ENCODE data around the gene HDAC8. TPM values are rescaled to one million over a fixed set of nuclear protein-coding genes. Genes with fewer than 3 reads are reported as not detected.
"Not testable (repeated sequence)": the region's sequence is repeated elsewhere in the genome, so short reads cannot be mapped to it uniquely, and the experiment has no call there.

HDAC8 gene
- total RNA-seq, 1 experiment from 2014 or later: 25.6 TPM

DNA sequence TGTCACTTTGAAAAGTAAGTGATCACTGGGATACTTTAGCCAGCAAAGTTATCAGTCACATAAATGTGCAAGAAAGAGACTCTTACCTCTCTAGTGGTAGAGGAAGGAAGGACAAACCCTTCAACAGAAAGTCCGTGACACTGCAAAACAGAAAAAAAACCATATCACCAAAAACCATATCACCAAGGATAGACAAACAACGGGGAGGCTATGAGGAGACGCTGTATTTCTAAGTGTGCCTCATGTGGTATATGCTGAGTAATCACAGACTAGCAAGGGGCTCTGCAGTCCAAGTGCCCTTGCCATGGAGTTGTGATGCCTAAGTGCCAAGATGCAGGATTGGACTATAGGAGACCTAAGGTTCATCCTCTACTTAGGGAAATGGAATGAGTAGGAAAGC lies 11.5 kb upstream of the HDAC8 start:
- Histone ChIP-seq H3K79me2 (ENCODE audit: low read length) (no peaks in the 10 kb centered on the region), H2AFZ (ENCODE audit: low read length) (no peak overlapping the region), H3K27me3 (ENCODE audit: low read length) (no peaks in the 10 kb centered on the region), H3K27ac (ENCODE audit: low read length) (no peak overlapping the region), H3K4me1 (ENCODE audit: low read length) (no peaks in the 10 kb centered on the region), H3K9me2 (replicated peaks; ENCODE audit: insufficient read depth, low read length) (no peaks in the 10 kb centered on the region), H4K20me1 (ENCODE audit: insufficient read depth, low read depth, low read length) (no peaks in the 10 kb centered on the region), H3K9me3 (ENCODE audit: low read length) (no peaks in the 10 kb centered on the region), H3K4me2 (ENCODE audit: low read depth, low read length, poor library complexity, severe bottlenecking) (no peak overlapping the region), H3K36me3 (ENCODE audit: insufficient read depth, low read length) (no peaks in the 10 kb centered on the region), H3K9ac (ENCODE audit: low read length) (no peak overlapping the region), H3K4me3 (ENCODE audit: low read length) (no peak overlapping the region)
- no peak for DNase-seq

DNA sequence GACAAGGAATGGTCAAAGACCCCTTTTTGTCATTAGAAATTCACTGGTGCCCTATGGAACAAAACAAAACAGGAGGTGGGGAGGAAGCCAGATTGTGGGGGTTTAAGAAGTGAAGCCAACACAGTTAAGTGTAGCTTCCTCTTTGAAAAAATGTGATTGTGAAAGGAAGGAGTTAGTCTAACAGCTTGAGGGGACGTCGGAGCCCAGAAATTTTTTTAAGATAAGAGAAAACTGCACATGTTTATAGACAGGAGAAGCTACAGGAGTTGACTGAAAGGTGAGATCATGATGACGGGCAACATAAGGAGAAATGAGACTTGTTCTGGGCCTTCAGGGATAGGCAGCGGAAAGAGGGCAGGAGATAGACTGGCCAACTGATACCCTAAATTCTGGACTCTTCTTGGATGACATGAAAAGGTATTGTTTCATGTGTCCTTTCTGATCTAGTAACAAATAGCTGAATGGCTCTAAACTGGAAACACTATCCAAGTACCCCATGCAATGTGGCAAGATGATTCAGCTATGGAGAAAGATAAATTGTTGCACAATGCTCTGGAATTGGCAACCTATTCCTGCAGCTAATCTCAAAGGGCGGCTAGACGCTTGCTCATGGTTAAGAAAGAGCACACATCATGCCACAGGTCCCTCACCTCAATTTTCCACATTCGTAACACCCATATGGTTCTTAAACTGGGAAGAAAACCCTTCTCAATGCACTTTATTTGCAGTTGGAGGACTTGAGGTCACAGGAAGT lies 3.7 kb upstream of the HDAC8 start:
- H3K4me1 ChIP-seq (ENCODE audit: low read length): peaks cover 8% of the 10 kb centered on the region
- H3K9me2 ChIP-seq (replicated peaks; ENCODE audit: insufficient read depth, low read length): no peaks in the 10 kb centered on the region
- no peaks in the 10 kb centered on the region for H3K27me3 ChIP-seq (ENCODE audit: low read length)
- no peak overlapping the region for H3K4me3 ChIP-seq (ENCODE audit: low read length)
- no peaks in the 10 kb centered on the region for H3K36me3 ChIP-seq (ENCODE audit: insufficient read depth, low read length)
- H2AFZ ChIP-seq (ENCODE audit: low read length): no peak overlapping the region
- no peaks in the 10 kb centered on the region for H3K9me3 ChIP-seq (ENCODE audit: low read length)
- no peak for DNase-seq
- H3K27ac ChIP-seq (ENCODE audit: low read length): no peak overlapping the region
- no peaks in the 10 kb centered on the region for H4K20me1 ChIP-seq (ENCODE audit: insufficient read depth, low read depth, low read length)
- no peak overlapping the region for H3K9ac ChIP-seq (ENCODE audit: low read length)
- no peak overlapping the region for H3K4me2 ChIP-seq (ENCODE audit: low read depth, low read length, poor library complexity, severe bottlenecking)
- peaks cover 8% of the 10 kb centered on the region for H3K79me2 ChIP-seq (ENCODE audit: low read length)

DNA sequence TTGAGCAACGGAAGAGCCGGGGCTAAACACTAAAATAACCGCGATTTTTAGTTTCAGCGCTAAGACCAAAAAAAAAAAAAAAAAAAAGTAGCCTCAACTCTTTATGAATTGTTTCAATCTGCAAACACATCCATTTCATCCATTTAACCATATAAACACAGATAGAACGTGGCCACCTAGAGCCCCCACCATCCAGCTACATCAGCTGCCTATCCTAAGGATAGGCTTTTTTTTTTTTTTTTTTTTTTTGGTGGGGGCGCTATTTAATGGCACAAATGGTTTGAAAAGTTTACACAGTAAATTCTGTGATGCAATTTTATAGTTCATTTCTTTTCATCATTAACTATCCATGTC lies 492 bp upstream of the HDAC8 start:
- no peaks in the 10 kb centered on the region for H3K36me3 ChIP-seq (ENCODE audit: insufficient read depth, low read length)
- peak overlapping the region; percentile 87 for H3K4me2 ChIP-seq (ENCODE audit: low read depth, low read length, poor library complexity, severe bottlenecking)
- H3K4me3 ChIP-seq (ENCODE audit: low read length): peak overlapping the region; percentile 79
- H3K9me3 ChIP-seq (ENCODE audit: low read length): no peaks in the 10 kb centered on the region
- no peaks in the 10 kb centered on the region for H4K20me1 ChIP-seq (ENCODE audit: insufficient read depth, low read depth, low read length)
- H3K9ac ChIP-seq (ENCODE audit: low read length): 0 out of 2 replicates have a peak overlapping the region, but pooled peaks have one; percentile 24
- no peaks in the 10 kb centered on the region for H3K9me2 ChIP-seq (replicated peaks; ENCODE audit: insufficient read depth, low read length)
- H3K27ac ChIP-seq (ENCODE audit: low read length): no peak overlapping the region
- no peak for DNase-seq
- no peaks in the 10 kb centered on the region for H3K27me3 ChIP-seq (ENCODE audit: low read length)
- H2AFZ ChIP-seq (ENCODE audit: low read length): peak overlapping the region; percentile 69; the same call in 1 of the 2 replicates
- H3K79me2 ChIP-seq (ENCODE audit: low read length): peaks cover 13% of the 10 kb centered on the region
- peaks cover 8% of the 10 kb centered on the region for H3K4me1 ChIP-seq (ENCODE audit: low read length)

DNA sequence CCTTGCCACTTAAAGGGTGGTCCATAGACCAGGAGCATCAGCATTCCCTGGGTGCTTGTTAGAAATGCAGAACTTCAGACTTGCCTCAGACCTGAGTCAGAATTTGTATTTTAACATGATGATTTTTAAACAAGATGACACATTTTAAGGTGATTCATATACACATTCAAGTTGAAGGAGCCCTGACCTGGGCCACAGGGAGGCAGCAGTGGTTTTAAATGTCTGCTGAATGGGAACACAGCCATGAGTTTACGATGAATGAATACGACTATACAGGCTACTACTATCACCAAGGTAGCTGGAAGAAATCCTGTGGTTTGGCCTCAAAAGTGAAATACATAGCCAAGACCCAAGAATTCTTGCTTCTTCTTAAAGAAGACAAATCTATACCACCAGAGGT lies 2.9 kb downstream of the HDAC8 start:
- Histone ChIP-seq H2AFZ (ENCODE audit: low read length) (no peak overlapping the region), H3K9me3 (ENCODE audit: low read length) (no peaks in the 10 kb centered on the region), H3K4me2 (ENCODE audit: low read depth, low read length, poor library complexity, severe bottlenecking) (no peak overlapping the region), H3K27me3 (ENCODE audit: low read length) (no peaks in the 10 kb centered on the region), H3K27ac (ENCODE audit: low read length) (no peak overlapping the region), H3K9ac (ENCODE audit: low read length) (no peak overlapping the region), H3K4me1 (ENCODE audit: low read length) (peaks cover 8% of the 10 kb centered on the region), H3K36me3 (ENCODE audit: insufficient read depth, low read length) (peaks cover 4% of the 10 kb centered on the region; the same call in 1 of the 2 replicates), H3K9me2 (replicated peaks; ENCODE audit: insufficient read depth, low read length) (no peaks in the 10 kb centered on the region), H3K4me3 (ENCODE audit: low read length) (no peak overlapping the region), H3K79me2 (ENCODE audit: low read length) (peaks cover 13% of the 10 kb centered on the region), H4K20me1 (ENCODE audit: insufficient read depth, low read depth, low read length) (no peaks in the 10 kb centered on the region)
- no peak for DNase-seq

DNA sequence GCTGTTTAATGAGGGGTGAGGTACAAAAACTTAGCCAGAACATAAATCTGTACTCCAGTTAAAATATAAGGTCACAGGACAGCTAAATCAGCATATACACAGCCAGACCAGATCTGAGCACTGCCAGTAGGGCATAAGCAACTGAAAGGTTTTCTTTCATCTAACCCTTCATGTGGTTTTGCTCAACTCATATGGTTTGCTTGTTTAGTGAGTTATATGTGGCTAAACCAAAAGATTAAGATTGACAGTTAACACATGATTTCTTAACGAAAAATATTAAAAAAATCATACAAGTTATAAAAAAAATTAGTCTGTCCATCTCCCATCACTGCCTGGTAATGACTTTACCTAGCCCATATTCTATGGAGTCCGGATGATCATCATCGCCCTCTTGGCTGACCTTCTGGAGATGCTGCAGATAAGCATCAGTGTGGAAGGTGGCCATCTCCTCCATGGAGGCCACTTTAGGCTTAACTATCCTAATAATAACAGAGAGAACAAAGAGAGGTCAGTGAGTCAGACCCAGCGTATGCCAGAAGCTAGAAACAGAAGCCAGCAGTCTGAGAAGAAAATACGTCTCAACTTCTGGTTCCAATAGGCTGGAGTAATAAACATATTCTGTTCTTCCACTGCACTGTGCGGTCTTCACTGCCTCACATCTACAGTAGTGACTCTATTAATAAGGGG lies 4.1 kb downstream of the HDAC8 start:
- Histone ChIP-seq H3K27ac (ENCODE audit: low read length) (no peak overlapping the region), H3K9me3 (ENCODE audit: low read length) (no peaks in the 10 kb centered on the region), H3K27me3 (ENCODE audit: low read length) (no peaks in the 10 kb centered on the region), H3K4me2 (ENCODE audit: low read depth, low read length, poor library complexity, severe bottlenecking) (no peak overlapping the region), H3K9ac (ENCODE audit: low read length) (no peak overlapping the region), H2AFZ (ENCODE audit: low read length) (no peak overlapping the region), H4K20me1 (ENCODE audit: insufficient read depth, low read depth, low read length) (no peaks in the 10 kb centered on the region), H3K4me1 (ENCODE audit: low read length) (peaks cover 7% of the 10 kb centered on the region), H3K36me3 (ENCODE audit: insufficient read depth, low read length) (peaks cover 6% of the 10 kb centered on the region; the same call in 1 of the 2 replicates), H3K79me2 (ENCODE audit: low read length) (peaks cover 13% of the 10 kb centered on the region), H3K9me2 (replicated peaks; ENCODE audit: insufficient read depth, low read length) (no peaks in the 10 kb centered on the region), H3K4me3 (ENCODE audit: low read length) (no peak overlapping the region)
- no peak for DNase-seq

DNA sequence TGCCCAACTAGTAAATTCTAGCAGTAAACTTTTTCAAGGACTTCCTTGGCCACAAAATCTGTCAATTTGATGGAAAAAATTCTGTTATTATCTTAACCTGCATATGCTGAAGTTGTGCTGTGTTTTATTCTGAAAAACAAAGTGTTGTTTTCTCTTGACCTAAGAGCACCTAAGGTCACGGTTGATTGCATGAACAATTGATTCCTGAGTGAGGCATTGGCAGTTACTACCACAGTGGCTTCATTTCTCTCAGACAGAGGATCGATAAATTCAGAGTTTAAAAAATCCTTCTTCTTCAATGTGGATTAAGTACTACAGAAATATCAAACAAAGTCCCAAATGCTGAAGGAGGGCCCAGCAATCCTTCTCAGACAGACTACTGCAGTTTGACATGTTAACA lies 6.2 kb downstream of the HDAC8 start:
- H4K20me1 ChIP-seq (ENCODE audit: insufficient read depth, low read depth, low read length): no peaks in the 10 kb centered on the region
- H3K79me2 ChIP-seq (ENCODE audit: low read length): peaks cover 5% of the 10 kb centered on the region; the same call in 1 of the 2 replicates
- no peak overlapping the region for H3K4me2 ChIP-seq (ENCODE audit: low read depth, low read length, poor library complexity, severe bottlenecking)
- H3K9me2 ChIP-seq (replicated peaks; ENCODE audit: insufficient read depth, low read length): no peaks in the 10 kb centered on the region
- H3K9me3 ChIP-seq (ENCODE audit: low read length): no peaks in the 10 kb centered on the region
- H3K27ac ChIP-seq (ENCODE audit: low read length): no peak overlapping the region
- no peaks in the 10 kb centered on the region for H3K4me1 ChIP-seq (ENCODE audit: low read length)
- peaks cover 9% of the 10 kb centered on the region; the same call in 1 of the 2 replicates for H3K36me3 ChIP-seq (ENCODE audit: insufficient read depth, low read length)
- no peak overlapping the region for H2AFZ ChIP-seq (ENCODE audit: low read length)
- DNase-seq: no peak
- H3K4me3 ChIP-seq (ENCODE audit: low read length): no peak overlapping the region
- H3K9ac ChIP-seq (ENCODE audit: low read length): no peak overlapping the region
- no peaks in the 10 kb centered on the region for H3K27me3 ChIP-seq (ENCODE audit: low read length)

DNA sequence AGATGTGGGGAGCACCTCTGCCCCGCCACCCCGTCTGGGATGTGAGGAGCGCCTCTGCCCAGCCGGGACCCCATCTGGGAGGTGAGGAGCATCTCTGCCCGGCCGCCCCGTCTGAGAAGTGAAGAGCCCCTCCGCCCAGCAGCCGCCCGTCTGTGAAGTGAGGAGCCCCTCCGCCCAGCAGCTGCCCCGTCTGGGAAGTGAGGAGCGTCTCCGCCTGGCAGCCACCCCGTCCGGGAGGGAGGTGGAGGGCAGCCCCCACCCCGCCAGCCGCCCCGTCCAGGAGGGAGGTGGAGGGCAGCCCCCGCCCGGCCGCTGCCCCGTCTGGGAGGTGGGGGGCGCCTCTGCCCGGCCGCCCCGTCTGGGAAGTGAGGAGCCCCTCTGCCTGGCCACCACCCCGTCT lies 13.0 kb downstream of the HDAC8 start:
- H3K4me3 ChIP-seq (ENCODE audit: low read length): not testable (repeated sequence)

DNA sequence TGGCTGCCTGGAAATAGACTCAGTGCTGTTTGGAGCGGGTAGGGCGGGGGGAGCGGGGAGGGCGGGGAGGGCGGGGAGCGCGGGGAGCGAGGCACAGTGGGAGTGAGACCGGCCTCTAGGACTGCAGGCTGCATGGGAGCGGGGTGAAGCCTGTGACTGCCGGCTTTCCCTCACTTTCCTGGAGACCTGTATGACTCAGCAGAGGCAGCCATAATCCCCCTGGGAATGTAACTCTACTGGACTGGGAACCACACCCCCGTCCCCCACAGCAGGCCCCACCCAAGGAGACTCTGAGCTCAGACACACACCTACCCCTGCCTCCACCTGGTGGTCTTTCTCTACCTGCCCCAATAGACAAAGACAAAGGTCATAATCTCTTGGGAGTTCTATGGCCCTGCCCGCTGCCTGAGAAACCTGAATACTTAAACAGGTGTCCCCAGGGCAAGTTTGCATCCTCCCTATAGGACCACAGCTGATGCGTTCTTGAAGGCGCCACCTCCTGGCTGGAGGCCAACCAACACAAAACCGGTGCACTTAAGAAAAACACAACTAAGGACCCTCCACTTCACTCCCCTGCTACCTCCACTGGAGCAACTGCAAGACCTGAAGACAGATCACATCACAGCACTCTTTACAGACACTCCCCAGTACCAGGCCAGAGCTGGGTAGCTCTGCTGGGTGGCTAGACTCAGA lies 18.0 kb downstream of the HDAC8 start:
- Histone ChIP-seq H3K9ac (ENCODE audit: low read length) (no peak overlapping the region), H3K79me2 (ENCODE audit: low read length) (peaks cover 9% of the 10 kb centered on the region; the same call in 1 of the 2 replicates), H3K9me3 (ENCODE audit: low read length) (no peaks in the 10 kb centered on the region), H3K4me2 (ENCODE audit: low read depth, low read length, poor library complexity, severe bottlenecking) (no peak overlapping the region), H2AFZ (ENCODE audit: low read length) (no peak overlapping the region), H3K9me2 (replicated peaks; ENCODE audit: insufficient read depth, low read length) (no peaks in the 10 kb centered on the region), H3K36me3 (ENCODE audit: insufficient read depth, low read length) (0 out of 2 replicates have a peak, but pooled peaks cover 4% of the 10 kb centered on the region), H3K4me3 (ENCODE audit: low read length) (no peak overlapping the region), H3K27ac (ENCODE audit: low read length) (no peak overlapping the region), H3K4me1 (ENCODE audit: low read length) (peaks cover 10% of the 10 kb centered on the region), H3K27me3 (ENCODE audit: low read length) (no peaks in the 10 kb centered on the region), H4K20me1 (ENCODE audit: insufficient read depth, low read depth, low read length) (no peaks in the 10 kb centered on the region)
- DNase-seq: no peak

More for the DNA sequence above, 13.0 kb downstream of the HDAC8 start:
- not testable (repeated sequence) for H4K20me1 ChIP-seq (ENCODE audit: insufficient read depth, low read depth, low read length); H2AFZ ChIP-seq (ENCODE audit: low read length); H3K27ac ChIP-seq (ENCODE audit: low read length); H3K4me2 ChIP-seq (ENCODE audit: low read depth, low read length, poor library complexity, severe bottlenecking); H3K27me3 ChIP-seq (ENCODE audit: low read length); H3K79me2 ChIP-seq (ENCODE audit: low read length); H3K9me3 ChIP-seq (ENCODE audit: low read length); H3K36me3 ChIP-seq (ENCODE audit: insufficient read depth, low read length); DNase-seq; H3K4me1 ChIP-seq (ENCODE audit: low read length); H3K9ac ChIP-seq (ENCODE audit: low read length); H3K9me2 ChIP-seq (replicated peaks; ENCODE audit: insufficient read depth, low read length)

Measured in Karpas-422 (cell line).